K562 (cell line): ENCODE data around the gene CD38. TPM values are rescaled to one million over a fixed set of nuclear protein-coding genes. Genes with fewer than 3 reads are reported as not detected.

Experiments
- ATAC-seq: fragments of 200-7000 bp; cut with Tn5 transposase; 3 replicates; pipeline ENCODE4 v1.9.1; 2020; ENCODE audit warnings: moderate library complexity
- BruUV-seq: library from RNA; stranded (reverse); fragments of 400-500 nt; replicated peaks from 2 replicates; lab custom pipeline; 2021; lab: Mats Ljungman, UMichigan
- CTCF ChIA-PET: fragments of 300-600 bp; formaldehyde crosslinking; extraction: SDS; loops from one replicate; lab custom pipeline; 2021; ENCODE audit warnings: low intra/inter-chr PET ratio; lab: Yijun Ruan, JAX
- POLR2A ChIA-PET: fragments of 300-600, 350-650 bp; sonication (Branson Sonifier 250); formaldehyde crosslinking; extraction: SDS; loops from one replicate; lab custom pipeline; 2021; ENCODE audit warnings: antibody characterized with exemption, inconsistent platforms; lab: Yijun Ruan, JAX
- DNase-seq, 4 experiments: peaks; one replicate each; pipeline versions ENCODE4 v3.0.0 to v3.0.0-alpha.2; 2011 to 2018; ENCODE audit warnings: low spot score in 3 of 4, mixed read lengths in 3 of 4; ENCODE audit errors: extremely low read depth in 1 of 4
- FAIRE-seq: peaks from 2 replicates; lab custom pipeline; 2011; peaks lifted over from hg19 to GRCh38; lab: Jason Lieb, UNC
- H2AFZ ChIP-seq: 2 replicates; pipeline ENCODE4 v1.6.0; 2011; ENCODE audit warnings: low read depth, low read length, control low read depth, inconsistent platforms
- H3K27ac ChIP-seq: fragments of 200-600 bp; 3 replicates; pipeline ENCODE4 v1.8.0; 2011; ENCODE audit warnings: low read depth, mild to moderate bottlenecking, control low read depth, inconsistent platforms, low read length, moderate library complexity, mixed read lengths; ENCODE audit errors: extremely low read depth
- H3K27me3 ChIP-seq, 2 experiments: fragments of 300-600 bp in 1 of 2; 2 replicates in 1 of 2; 3 replicates in 1 of 2; pipeline versions ENCODE4 v1.6.0 to v1.8.0; 2011; ENCODE audit warnings: inconsistent platforms in 2 of 2, low read length in 2 of 2, mild to moderate bottlenecking in 1 of 2, mixed read lengths in 1 of 2, moderate library complexity in 1 of 2; ENCODE audit not compliant: control insufficient read depth in 2 of 2, insufficient read depth in 2 of 2
- H3K36me3 ChIP-seq: fragments of 300-600 bp; 3 replicates; pipeline ENCODE4 v1.8.0; 2011; ENCODE audit warnings: mild to moderate bottlenecking, low read length, inconsistent platforms; ENCODE audit not compliant: control insufficient read depth, insufficient read depth
- H3K4me1 ChIP-seq, 2 experiments: fragments of 200-600 bp in 1 of 2; replicated peaks in 1 of 2; 2 replicates in 1 of 2; 3 replicates in 1 of 2; pipeline versions ENCODE4 v1.5.1 to v1.8.0; 2011; ENCODE audit warnings: inconsistent platforms in 2 of 2, low read length in 2 of 2, mild to moderate bottlenecking in 1 of 2, mixed read lengths in 1 of 2, moderate library complexity in 1 of 2; ENCODE audit not compliant: control insufficient read depth in 2 of 2, insufficient read depth in 2 of 2
- H3K4me2 ChIP-seq: 2 replicates; pipeline ENCODE4 v1.6.1; 2011; ENCODE audit warnings: low read length, control low read depth, inconsistent platforms, mixed read lengths; ENCODE audit not compliant: insufficient read depth
- H3K4me3 ChIP-seq: fragments of 200-600 bp; sonication (generic), shearing (Covaris generic); 2 replicates; pipeline ENCODE4 v1.5.1; 2016; ENCODE audit warnings: control low read depth, inconsistent platforms
- H3K79me2 ChIP-seq: fragments of 200-600 bp; 3 replicates; pipeline ENCODE4 v1.8.0; 2011; ENCODE audit warnings: low read length, inconsistent platforms; ENCODE audit not compliant: control insufficient read depth, insufficient read depth
- H3K9ac ChIP-seq, 2 experiments: 2 replicates each; pipeline versions ENCODE4 v1.6.0 to v1.6.1; 2011; ENCODE audit warnings: low read depth in 2 of 2, low read length in 2 of 2, control low read depth in 1 of 2, inconsistent platforms in 1 of 2, mild to moderate bottlenecking in 1 of 2, mixed read lengths in 1 of 2; ENCODE audit not compliant: insufficient read depth in 1 of 2
- H3K9me1 ChIP-seq: one replicate; pipeline ENCODE4 v1.6.0; 2011; ENCODE audit warnings: inconsistent platforms, mild to moderate bottlenecking, low read length, moderate library complexity; ENCODE audit not compliant: control insufficient read depth, insufficient read depth
- H3K9me3 ChIP-seq: replicated peaks from 2 replicates; pipeline ENCODE4 v1.5.1; 2011; ENCODE audit warnings: low read depth, low read length, inconsistent platforms; ENCODE audit not compliant: control insufficient read depth, insufficient read depth
- H4K20me1 ChIP-seq: replicated peaks from 2 replicates; pipeline ENCODE4 v1.6.1; 2011; ENCODE audit warnings: low read length, inconsistent platforms, mixed read lengths; ENCODE audit not compliant: control insufficient read depth, insufficient read depth
- ARID1B ChIP-seq: fragments of 450-650 bp; IDR thresholded peaks from 2 replicates; pipeline ENCODE4 v1.6.1; 2016; ENCODE audit warnings: antibody characterized with exemption, mild to moderate bottlenecking, inconsistent platforms
- CBX5 ChIP-seq: IDR thresholded peaks from 2 replicates; pipeline ENCODE4 v1.6.1; 2014; ENCODE audit warnings: low read depth, borderline replicate concordance
- CCAR2 ChIP-seq: fragments of 200-400 bp; formaldehyde crosslinking; IDR thresholded peaks from 2 replicates; pipeline ENCODE4 v1.6.1; 2017; ENCODE audit warnings: mild to moderate bottlenecking, low read depth, low read length
- CSDE1 ChIP-seq, 2 experiments: fragments of 450-650 bp; IDR thresholded peaks; 2 replicates each; pipeline ENCODE4 v1.6.1; 2016; ENCODE audit warnings: mild to moderate bottlenecking in 1 of 2
- NCOR1 ChIP-seq: fragments of 450-650 bp; IDR thresholded peaks from 2 replicates; pipeline ENCODE4 v1.6.1; 2016; ENCODE audit warnings: mild to moderate bottlenecking, moderate library complexity
- NFYB ChIP-seq: IDR thresholded peaks from 2 replicates; pipeline ENCODE4 v1.6.1; 2011; ENCODE audit warnings: mild to moderate bottlenecking, moderate library complexity; ENCODE audit not compliant: insufficient read length; ENCODE audit errors: extremely low read depth
- POLR2AphosphoS2 ChIP-seq: IDR thresholded peaks from 2 replicates; pipeline ENCODE4 v1.6.1; 2012; ENCODE audit warnings: low read length, improper control_type of control experiment
- POLR3G ChIP-seq: IDR thresholded peaks from 2 replicates; pipeline ENCODE4 v1.6.1; 2011; ENCODE audit not compliant: insufficient read length, insufficient replicate concordance; ENCODE audit errors: extremely low read depth
- WGBS: fragments of 100-300 bp; shearing (Covaris generic); methylation state at CpG from one replicate; pipeline ENCODE4 v1.1.6; 2016; ENCODE audit warnings: low coverage, mixed read lengths; ENCODE audit not compliant: insufficient coverage; ENCODE audit errors: missing lambda C conversion rate; 5-methylcytosine and 5-hydroxymethylcytosine counted together
- in situ Hi-C: fragments of 300-500 bp; cut with MboI; formaldehyde crosslinking; loops from 4 replicates; pipeline ENCODE4 v1.15.0; 2018; ENCODE audit warnings: inconsistent platforms, mixed read lengths
- intact Hi-C: fragments of 100-400 bp; cut with micrococcal nuclease; formaldehyde crosslinking; loops from 2 replicates; pipeline ENCODE4 v1.14.2; 2022
- polyA plus RNA-seq, 8 experiments: library from polyadenylated mRNA; depleted of rRNA in 4 of 8; stranded (reverse) in 5 of 8; unstranded in 3 of 8; fragments of >200 nt; fragmentation: Nextera tagmentation in 2 of 8; fragmentation: Illumina TruSeq in 1 of 8; extraction: Ambion mirVana in 2 of 8; extraction: Trizol in 1 of 8; gene quantifications; 2 replicates each; pipeline versions ENCODE4 v1.2.1 to v1.2.3, GENCODE V29; 2011 to 2014; ENCODE audit warnings: inconsistent platforms in 1 of 8, missing spikeins in 1 of 8
- total RNA-seq, 7 experiments: library from RNA; depleted of rRNA in 6 of 7; stranded (reverse); fragments of >200 nt in 6 of 7; fragmentation: Illumina TruSeq in 2 of 7; extraction: Trizol in 2 of 7; gene quantifications; 2 replicates each; pipeline versions ENCODE4 v1.2.1 to v1.2.3, GENCODE V29; 2011 to 2021; ENCODE audit warnings: low replicate concordance in 1 of 7
- TF ChIP-seq, protein P1 (sequence below): sonication (generic); formaldehyde crosslinking; IDR thresholded peaks from 2 replicates; pipeline ENCODE4 v1.8.0; 2023; ENCODE audit warnings: missing genetic modification reagents, mild to moderate bottlenecking, borderline replicate concordance
- TF ChIP-seq, protein P2 (sequence below): sonication (generic); formaldehyde crosslinking; IDR thresholded peaks from 2 replicates; pipeline ENCODE4 v1.9.0; 2022; ENCODE audit warnings: mild to moderate bottlenecking, missing genetic modification reagents
- TF ChIP-seq, protein P3 (sequence below): fragments of 200-800 bp; sonication (Bioruptor generic); IDR thresholded peaks from 2 replicates; pipeline ENCODE4 v1.6.1; 2017; ENCODE audit warnings: missing genetic modification characterization, missing compliant biosample characterization
- TF ChIP-seq, protein P4 (sequence below): fragments of 450-650 bp; IDR thresholded peaks from 2 replicates; pipeline ENCODE4 v1.6.1; 2017; ENCODE audit warnings: mild to moderate bottlenecking, moderate library complexity

CD38 gene
- total and polyA plus RNA-seq, 9 of the 15 experiments (the other 6 are each of a cell fraction or from before 2014, with no cell fraction given): 0.04 to 0.06 (median 0.04) TPM; not detected in 5

DNA sequence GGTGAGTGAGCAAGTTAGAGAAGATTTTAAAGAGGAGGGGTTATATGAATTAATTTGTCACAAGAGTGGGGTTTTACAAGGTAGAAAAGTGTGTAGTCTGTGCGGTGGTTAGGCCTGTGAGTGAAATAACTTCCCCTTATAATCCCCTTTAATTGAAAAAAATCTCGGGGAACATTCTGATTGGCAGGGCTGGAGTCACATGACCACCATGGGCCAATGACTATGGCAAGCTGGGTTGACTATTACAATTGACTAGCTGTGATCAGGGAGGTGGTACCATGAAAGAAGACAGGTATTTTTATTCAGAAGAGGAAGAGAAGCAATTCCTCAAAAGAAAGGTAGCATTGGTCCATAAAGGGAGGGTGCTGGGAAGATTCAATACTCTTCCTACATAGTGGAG lies 27.0 kb upstream of the CD38 start:
- Histone ChIP-seq H4K20me1 (no peaks in the 10 kb centered on the region), H3K4me3 (no peak overlapping the region), H3K79me2 (no peaks in the 10 kb centered on the region), H3K9ac (no peak overlapping the region), H3K4me1 (no peaks in the 10 kb centered on the region), H3K27ac (no peak overlapping the region), H3K27me3 (peaks cover 0 to 10% of the 10 kb centered on the region in 2 experiments; a peak in 1 of 5 replicates), H2AFZ (no peak overlapping the region), H3K36me3 (no peaks in the 10 kb centered on the region), H3K4me2 (no peak overlapping the region), H3K9me3 (no peaks in the 10 kb centered on the region), H3K9me1 (no peaks in the 10 kb centered on the region)
- peak in 2 of 4 experiments; percentile 31 to 36 for DNase-seq
- CTCF ChIA-PET: no interaction called here
- POLR2A ChIA-PET: interaction anchor here (0.8 kb wide), 1 partner anchor 56 kb away, joined by 3 read pairs; no protein-coding TSS in a partner anchor
- BruUV-seq: no TSS peak
- 3% methylated on average over 2 of the region's 2 CpGs for WGBS
- intact Hi-C loops (no loop called here), in situ Hi-C loops (no loop called here)
- ATAC-seq: no peak
- FAIRE-seq: no peak
- TF ChIP-seq CBX5 (no peak), CCAR2 (no peak), POLR3G (no peak), NFYB (peak; percentile 26), POLR2AphosphoS2 (no peak), CSDE1 (IDR thresholded peaks at IDR 0.05) (no peak), NCOR1 (no peak), ARID1B (no peak)
- TF ChIP-seq, protein P1, sequence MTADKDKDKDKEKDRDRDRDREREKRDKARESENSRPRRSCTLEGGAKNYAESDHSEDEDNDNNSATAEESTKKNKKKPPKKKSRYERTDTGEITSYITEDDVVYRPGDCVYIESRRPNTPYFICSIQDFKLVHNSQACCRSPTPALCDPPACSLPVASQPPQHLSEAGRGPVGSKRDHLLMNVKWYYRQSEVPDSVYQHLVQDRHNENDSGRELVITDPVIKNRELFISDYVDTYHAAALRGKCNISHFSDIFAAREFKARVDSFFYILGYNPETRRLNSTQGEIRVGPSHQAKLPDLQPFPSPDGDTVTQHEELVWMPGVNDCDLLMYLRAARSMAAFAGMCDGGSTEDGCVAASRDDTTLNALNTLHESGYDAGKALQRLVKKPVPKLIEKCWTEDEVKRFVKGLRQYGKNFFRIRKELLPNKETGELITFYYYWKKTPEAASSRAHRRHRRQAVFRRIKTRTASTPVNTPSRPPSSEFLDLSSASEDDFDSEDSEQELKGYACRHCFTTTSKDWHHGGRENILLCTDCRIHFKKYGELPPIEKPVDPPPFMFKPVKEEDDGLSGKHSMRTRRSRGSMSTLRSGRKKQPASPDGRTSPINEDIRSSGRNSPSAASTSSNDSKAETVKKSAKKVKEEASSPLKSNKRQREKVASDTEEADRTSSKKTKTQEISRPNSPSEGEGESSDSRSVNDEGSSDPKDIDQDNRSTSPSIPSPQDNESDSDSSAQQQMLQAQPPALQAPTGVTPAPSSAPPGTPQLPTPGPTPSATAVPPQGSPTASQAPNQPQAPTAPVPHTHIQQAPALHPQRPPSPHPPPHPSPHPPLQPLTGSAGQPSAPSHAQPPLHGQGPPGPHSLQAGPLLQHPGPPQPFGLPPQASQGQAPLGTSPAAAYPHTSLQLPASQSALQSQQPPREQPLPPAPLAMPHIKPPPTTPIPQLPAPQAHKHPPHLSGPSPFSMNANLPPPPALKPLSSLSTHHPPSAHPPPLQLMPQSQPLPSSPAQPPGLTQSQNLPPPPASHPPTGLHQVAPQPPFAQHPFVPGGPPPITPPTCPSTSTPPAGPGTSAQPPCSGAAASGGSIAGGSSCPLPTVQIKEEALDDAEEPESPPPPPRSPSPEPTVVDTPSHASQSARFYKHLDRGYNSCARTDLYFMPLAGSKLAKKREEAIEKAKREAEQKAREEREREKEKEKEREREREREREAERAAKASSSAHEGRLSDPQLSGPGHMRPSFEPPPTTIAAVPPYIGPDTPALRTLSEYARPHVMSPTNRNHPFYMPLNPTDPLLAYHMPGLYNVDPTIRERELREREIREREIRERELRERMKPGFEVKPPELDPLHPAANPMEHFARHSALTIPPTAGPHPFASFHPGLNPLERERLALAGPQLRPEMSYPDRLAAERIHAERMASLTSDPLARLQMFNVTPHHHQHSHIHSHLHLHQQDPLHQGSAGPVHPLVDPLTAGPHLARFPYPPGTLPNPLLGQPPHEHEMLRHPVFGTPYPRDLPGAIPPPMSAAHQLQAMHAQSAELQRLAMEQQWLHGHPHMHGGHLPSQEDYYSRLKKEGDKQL (CRISPR knock-in tag): no peak
- TF ChIP-seq, protein P2, sequence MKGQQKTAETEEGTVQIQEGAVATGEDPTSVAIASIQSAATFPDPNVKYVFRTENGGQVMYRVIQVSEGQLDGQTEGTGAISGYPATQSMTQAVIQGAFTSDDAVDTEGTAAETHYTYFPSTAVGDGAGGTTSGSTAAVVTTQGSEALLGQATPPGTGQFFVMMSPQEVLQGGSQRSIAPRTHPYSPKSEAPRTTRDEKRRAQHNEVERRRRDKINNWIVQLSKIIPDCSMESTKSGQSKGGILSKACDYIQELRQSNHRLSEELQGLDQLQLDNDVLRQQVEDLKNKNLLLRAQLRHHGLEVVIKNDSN (CRISPR knock-in tag): no peak
- TF ChIP-seq, protein P3, sequence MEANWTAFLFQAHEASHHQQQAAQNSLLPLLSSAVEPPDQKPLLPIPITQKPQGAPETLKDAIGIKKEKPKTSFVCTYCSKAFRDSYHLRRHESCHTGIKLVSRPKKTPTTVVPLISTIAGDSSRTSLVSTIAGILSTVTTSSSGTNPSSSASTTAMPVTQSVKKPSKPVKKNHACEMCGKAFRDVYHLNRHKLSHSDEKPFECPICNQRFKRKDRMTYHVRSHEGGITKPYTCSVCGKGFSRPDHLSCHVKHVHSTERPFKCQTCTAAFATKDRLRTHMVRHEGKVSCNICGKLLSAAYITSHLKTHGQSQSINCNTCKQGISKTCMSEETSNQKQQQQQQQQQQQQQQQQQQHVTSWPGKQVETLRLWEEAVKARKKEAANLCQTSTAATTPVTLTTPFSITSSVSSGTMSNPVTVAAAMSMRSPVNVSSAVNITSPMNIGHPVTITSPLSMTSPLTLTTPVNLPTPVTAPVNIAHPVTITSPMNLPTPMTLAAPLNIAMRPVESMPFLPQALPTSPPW (CRISPR knock-in tag): no peak
- TF ChIP-seq, protein P4, sequence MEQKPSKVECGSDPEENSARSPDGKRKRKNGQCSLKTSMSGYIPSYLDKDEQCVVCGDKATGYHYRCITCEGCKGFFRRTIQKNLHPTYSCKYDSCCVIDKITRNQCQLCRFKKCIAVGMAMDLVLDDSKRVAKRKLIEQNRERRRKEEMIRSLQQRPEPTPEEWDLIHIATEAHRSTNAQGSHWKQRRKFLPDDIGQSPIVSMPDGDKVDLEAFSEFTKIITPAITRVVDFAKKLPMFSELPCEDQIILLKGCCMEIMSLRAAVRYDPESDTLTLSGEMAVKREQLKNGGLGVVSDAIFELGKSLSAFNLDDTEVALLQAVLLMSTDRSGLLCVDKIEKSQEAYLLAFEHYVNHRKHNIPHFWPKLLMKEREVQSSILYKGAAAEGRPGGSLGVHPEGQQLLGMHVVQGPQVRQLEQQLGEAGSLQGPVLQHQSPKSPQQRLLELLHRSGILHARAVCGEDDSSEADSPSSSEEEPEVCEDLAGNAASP: no peak
